ENCODE measurements around the gene RAB3B. TPM values are rescaled to one million over a fixed set of nuclear protein-coding genes. Genes with fewer than 3 reads are reported as not detected.

The RAB3B gene
- total RNA-seq, 1 experiment from 2014 or later, result 0.31 TPM

DNA sequence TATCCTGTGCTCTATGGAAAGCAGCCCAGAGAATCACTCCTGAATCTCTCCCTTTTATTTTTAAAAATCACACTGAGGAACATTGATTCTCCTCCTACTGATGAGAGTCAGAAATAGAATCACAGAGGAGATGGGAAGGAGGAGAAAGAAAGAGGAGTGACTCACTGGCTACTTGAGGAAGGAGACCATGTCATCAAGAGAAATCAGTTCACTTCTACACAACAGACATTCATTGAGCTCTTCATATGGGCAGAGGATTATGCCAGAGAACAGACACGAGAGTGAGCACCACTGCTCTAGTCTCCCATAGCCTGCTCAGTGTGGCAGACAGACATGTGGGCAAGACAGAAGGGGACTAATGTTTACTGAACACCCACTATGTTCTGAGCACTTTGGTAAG lies 44.2 kb downstream of the RAB3B start:
- no peak overlapping the region for H3K27ac Mint-ChIP-seq (ENCODE audit: unreplicated experiment)
- DNase-seq, result no peak
- no peaks in the 10 kb centered on the region for H3K4me1 Mint-ChIP-seq (ENCODE audit: low read depth, unreplicated experiment)
- no peaks in the 10 kb centered on the region for H3K36me3 Mint-ChIP-seq (ENCODE audit: insufficient read depth, unreplicated experiment)
- H3K27me3 Mint-ChIP-seq (ENCODE audit: unreplicated experiment), result peaks cover 51% of the 10 kb centered on the region
- no peak overlapping the region for H3K4me3 Mint-ChIP-seq (ENCODE audit: low read depth, unreplicated experiment)
- TF ChIP-seq, protein P1, sequence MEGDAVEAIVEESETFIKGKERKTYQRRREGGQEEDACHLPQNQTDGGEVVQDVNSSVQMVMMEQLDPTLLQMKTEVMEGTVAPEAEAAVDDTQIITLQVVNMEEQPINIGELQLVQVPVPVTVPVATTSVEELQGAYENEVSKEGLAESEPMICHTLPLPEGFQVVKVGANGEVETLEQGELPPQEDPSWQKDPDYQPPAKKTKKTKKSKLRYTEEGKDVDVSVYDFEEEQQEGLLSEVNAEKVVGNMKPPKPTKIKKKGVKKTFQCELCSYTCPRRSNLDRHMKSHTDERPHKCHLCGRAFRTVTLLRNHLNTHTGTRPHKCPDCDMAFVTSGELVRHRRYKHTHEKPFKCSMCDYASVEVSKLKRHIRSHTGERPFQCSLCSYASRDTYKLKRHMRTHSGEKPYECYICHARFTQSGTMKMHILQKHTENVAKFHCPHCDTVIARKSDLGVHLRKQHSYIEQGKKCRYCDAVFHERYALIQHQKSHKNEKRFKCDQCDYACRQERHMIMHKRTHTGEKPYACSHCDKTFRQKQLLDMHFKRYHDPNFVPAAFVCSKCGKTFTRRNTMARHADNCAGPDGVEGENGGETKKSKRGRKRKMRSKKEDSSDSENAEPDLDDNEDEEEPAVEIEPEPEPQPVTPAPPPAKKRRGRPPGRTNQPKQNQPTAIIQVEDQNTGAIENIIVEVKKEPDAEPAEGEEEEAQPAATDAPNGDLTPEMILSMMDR (IDR thresholded peaks at IDR 0.05; ENCODE audit: unreplicated experiment), result no peak
- no TSS peak for BruUV-seq (replicated peaks)
- intact Hi-C loops (cut with micrococcal nuclease; ENCODE audit: unreplicated experiment), result no loop called here
- CTCF ChIA-PET, result no interaction called here
- peaks cover 5% of the 10 kb centered on the region for H3K9me3 Mint-ChIP-seq (ENCODE audit: low read depth, unreplicated experiment)

DNA sequence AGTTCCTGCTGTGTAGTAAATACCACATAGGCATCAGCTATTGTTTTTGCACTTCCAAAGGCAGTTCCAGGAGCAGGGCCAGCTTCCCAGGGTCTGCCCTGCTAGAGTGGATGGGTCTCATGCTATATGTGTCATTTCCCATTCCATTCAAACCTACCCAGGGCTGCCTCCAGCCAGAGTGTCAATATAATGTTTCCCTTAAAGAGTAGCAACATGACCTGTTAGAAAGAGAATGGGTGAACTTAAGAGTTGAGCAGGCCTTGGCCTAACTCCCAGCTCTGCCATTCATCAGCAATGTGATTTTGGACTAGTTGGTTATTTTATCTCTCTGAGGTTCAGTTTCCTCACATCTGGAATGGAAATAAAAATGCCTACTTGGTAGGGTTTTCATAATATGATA lies 44.9 kb downstream of the RAB3B start:
- Mint-ChIP-seq H3K4me3 (ENCODE audit: low read depth, unreplicated experiment) (no peak overlapping the region), H3K4me1 (ENCODE audit: low read depth, unreplicated experiment) (no peaks in the 10 kb centered on the region), H3K9me3 (ENCODE audit: low read depth, unreplicated experiment) (peaks cover 10% of the 10 kb centered on the region), H3K27me3 (ENCODE audit: unreplicated experiment) (peaks cover 51% of the 10 kb centered on the region), H3K36me3 (ENCODE audit: insufficient read depth, unreplicated experiment) (no peaks in the 10 kb centered on the region), H3K27ac (ENCODE audit: unreplicated experiment) (no peak overlapping the region)
- TF ChIP-seq, protein P1 (IDR thresholded peaks at IDR 0.05; ENCODE audit: unreplicated experiment), result no peak
- DNase-seq, result no peak
- intact Hi-C loops (cut with micrococcal nuclease; ENCODE audit: unreplicated experiment), result no loop called here
- CTCF ChIA-PET, result no interaction called here
- BruUV-seq (replicated peaks), result no TSS peak

DNA sequence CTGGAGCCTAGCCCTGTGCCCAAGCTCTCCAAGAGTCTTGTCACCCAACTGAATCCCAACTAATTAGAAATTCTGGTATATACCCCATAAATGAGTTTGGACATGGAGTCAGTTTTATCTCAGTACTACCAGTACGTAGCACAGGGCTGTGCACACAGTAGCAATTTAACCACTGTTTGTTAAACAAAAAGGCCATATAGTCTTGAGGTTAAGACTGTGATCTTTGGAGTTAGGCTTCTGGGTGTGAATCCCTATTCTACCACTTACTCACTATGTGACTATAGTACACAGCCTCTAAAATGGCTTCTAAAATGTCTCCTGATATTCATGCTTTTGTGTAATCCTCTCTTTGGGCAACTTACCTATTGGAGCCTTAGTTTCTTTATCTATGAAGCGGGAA lies 48.2 kb downstream of the RAB3B start:
- CTCF ChIA-PET, result no interaction called here
- TF ChIP-seq, protein P1 (IDR thresholded peaks at IDR 0.05; ENCODE audit: unreplicated experiment), result no peak

DNA sequence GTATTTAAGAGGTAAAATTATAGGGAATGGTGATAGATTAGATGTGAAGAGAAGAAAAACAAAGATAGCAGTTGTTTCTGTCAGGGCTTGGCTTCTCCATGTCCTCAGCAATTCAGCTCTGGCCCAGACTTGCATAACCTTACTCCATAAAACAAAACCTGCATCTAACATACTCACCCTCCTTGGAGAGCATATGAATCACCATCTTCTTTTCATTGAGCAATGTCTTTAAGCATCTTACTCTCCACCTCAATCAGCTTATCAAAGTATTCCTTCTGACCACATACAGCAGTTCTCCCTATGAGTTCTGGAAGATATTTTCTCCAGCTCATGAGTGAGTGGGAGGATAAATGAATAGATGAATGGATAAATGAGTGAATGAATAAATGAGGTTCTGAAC lies 49.0 kb downstream of the RAB3B start:
- BruUV-seq (replicated peaks), result no TSS peak
- intact Hi-C loops (cut with micrococcal nuclease; ENCODE audit: unreplicated experiment), result no loop called here
- Mint-ChIP-seq H3K9me3 (ENCODE audit: low read depth, unreplicated experiment) (peaks cover 10% of the 10 kb centered on the region), H3K4me1 (ENCODE audit: low read depth, unreplicated experiment) (no peaks in the 10 kb centered on the region), H3K36me3 (ENCODE audit: insufficient read depth, unreplicated experiment) (no peaks in the 10 kb centered on the region), H3K27me3 (ENCODE audit: unreplicated experiment) (peaks cover 24% of the 10 kb centered on the region), H3K27ac (ENCODE audit: unreplicated experiment) (no peak overlapping the region), H3K4me3 (ENCODE audit: low read depth, unreplicated experiment) (no peak overlapping the region)
- DNase-seq, result no peak
- TF ChIP-seq, protein P1 (IDR thresholded peaks at IDR 0.05; ENCODE audit: unreplicated experiment), result no peak
- CTCF ChIA-PET, result no interaction called here

More for the DNA sequence above, 48.2 kb downstream of the RAB3B start:
- intact Hi-C loops (cut with micrococcal nuclease; ENCODE audit: unreplicated experiment), result no loop called here
- H3K27ac Mint-ChIP-seq (ENCODE audit: unreplicated experiment), result no peak overlapping the region
- H3K9me3 Mint-ChIP-seq (ENCODE audit: low read depth, unreplicated experiment), result peaks cover 10% of the 10 kb centered on the region
- peaks cover 20% of the 10 kb centered on the region for H3K27me3 Mint-ChIP-seq (ENCODE audit: unreplicated experiment)
- H3K36me3 Mint-ChIP-seq (ENCODE audit: insufficient read depth, unreplicated experiment), result no peaks in the 10 kb centered on the region
- DNase-seq, result no peak
- BruUV-seq (replicated peaks), result no TSS peak
- no peaks in the 10 kb centered on the region for H3K4me1 Mint-ChIP-seq (ENCODE audit: low read depth, unreplicated experiment)
- H3K4me3 Mint-ChIP-seq (ENCODE audit: low read depth, unreplicated experiment), result no peak overlapping the region

All from Calu3 (cell line).